ENCODE results near the gene LDLRAD2. TPM values are rescaled to one million over a fixed set of nuclear protein-coding genes. Genes with fewer than 3 reads are reported as not detected.

The LDLRAD2 gene
- total and polyA plus RNA-seq, 10 of the 15 experiments (the other 5 are each of a cell fraction or from before 2014, with no cell fraction given): 0.04 to 0.23 (median 0.11) TPM; not detected in 7

DNA sequence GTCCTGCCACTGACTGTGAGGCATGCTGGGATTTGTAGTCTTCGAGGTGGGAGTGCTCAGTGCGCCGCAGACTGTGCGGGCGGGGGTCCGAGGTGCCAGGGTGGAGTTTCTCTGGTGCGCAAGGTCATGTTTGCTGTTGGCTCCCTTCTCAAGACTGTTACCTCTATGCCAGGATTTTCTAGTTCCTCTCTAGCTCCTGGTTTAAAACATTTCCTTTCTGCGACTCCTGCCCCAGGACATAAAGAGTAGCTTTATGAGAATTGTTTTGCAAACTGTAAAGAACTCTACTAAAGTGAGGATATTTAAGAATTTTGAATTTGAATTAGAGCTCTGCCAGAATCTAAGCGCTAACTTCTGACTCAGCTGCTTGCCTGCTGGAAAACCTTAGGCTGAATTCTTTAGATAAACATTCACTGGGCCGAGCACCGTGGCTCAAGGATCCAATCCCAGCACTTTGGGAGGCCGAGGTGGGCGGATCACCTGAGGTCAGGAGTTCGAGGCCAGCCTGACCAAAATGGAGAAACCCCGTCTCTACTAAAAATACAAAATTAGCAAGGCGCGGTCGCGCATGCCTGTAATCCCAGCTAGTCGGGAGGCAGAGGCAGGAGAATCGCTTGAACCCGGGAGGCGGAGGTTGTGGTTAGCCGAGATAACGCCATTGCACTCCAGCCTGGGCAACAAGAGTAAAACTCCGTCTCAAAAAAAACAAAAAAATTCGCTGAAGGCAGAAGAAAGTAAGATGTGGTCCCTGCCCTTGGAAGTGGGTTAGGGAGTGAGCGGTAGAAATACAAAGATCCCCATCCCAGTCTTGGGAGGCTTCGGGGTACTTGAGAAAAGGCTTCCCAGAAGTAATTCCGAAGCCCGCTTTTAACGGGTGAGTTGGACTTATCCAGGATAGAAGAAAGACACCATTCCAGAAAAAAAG lies 28.1 kb upstream of the LDLRAD2 start (continued):
- TF ChIP-seq MXI1 (IDR thresholded peaks at IDR 0.05; ENCODE audit: low read depth, low read length) (no peak), CHD4 (IDR thresholded peaks at IDR 0.05) (no peak), HDAC2 (IDR thresholded peaks at IDR 0.05) (no peak), HDAC6 (IDR thresholded peaks at IDR 0.05; ENCODE audit: unreplicated experiment) (no peak), MYB (IDR thresholded peaks at IDR 0.05; ENCODE audit: borderline replicate concordance, low read depth, low read length) (no peak), YBX1 (IDR thresholded peaks at IDR 0.05) (no peak), MEF2B (IDR thresholded peaks at IDR 0.05; ENCODE audit: partially characterized antibody, poor library complexity, severe bottlenecking) (peak; percentile 5), KLF5 (IDR thresholded peaks at IDR 0.05; ENCODE audit: partially characterized antibody) (no peak), JUNB (IDR thresholded peaks at IDR 0.05) (no peak), RCOR1 (conservative IDR thresholded peaks at IDR 0.05; ENCODE audit: low read depth, low read length) (no peak), TCF12 (IDR thresholded peaks at IDR 0.05; ENCODE audit: low read depth, low read length) (no peak), ESRRA (IDR thresholded peaks at IDR 0.05; ENCODE audit: low read length) (no peak), GATAD2B (conservative IDR thresholded peaks at IDR 0.05; ENCODE audit: low read depth) (no peak), BACH1 (IDR thresholded peaks at IDR 0.05; ENCODE audit: borderline replicate concordance) (0 out of 2 replicates have a peak, but pooled peaks have one; percentile 3), SPI1 (IDR thresholded peaks at IDR 0.05; ENCODE audit: borderline replicate concordance, insufficient read depth, low read depth, low read length) (no peak), MTA2 (IDR thresholded peaks at IDR 0.05; ENCODE audit: low read depth) (no peak), SREBF2 (IDR thresholded peaks at IDR 0.05; ENCODE audit: low read length) (no peak), SMARCA5 (IDR thresholded peaks at IDR 0.05) (no peak), BMI1 (IDR thresholded peaks at IDR 0.05; ENCODE audit: borderline replicate concordance) (no peak), SIN3A (IDR thresholded peaks at IDR 0.05; ENCODE audit: low read depth, low read length) (no peak), DPF2 (IDR thresholded peaks at IDR 0.05) (no peak), RUNX3 (IDR thresholded peaks at IDR 0.05; ENCODE audit: low read length) (no peak; the same call in 1 of the 2 replicates)
- TF ChIP-seq, protein P1, sequence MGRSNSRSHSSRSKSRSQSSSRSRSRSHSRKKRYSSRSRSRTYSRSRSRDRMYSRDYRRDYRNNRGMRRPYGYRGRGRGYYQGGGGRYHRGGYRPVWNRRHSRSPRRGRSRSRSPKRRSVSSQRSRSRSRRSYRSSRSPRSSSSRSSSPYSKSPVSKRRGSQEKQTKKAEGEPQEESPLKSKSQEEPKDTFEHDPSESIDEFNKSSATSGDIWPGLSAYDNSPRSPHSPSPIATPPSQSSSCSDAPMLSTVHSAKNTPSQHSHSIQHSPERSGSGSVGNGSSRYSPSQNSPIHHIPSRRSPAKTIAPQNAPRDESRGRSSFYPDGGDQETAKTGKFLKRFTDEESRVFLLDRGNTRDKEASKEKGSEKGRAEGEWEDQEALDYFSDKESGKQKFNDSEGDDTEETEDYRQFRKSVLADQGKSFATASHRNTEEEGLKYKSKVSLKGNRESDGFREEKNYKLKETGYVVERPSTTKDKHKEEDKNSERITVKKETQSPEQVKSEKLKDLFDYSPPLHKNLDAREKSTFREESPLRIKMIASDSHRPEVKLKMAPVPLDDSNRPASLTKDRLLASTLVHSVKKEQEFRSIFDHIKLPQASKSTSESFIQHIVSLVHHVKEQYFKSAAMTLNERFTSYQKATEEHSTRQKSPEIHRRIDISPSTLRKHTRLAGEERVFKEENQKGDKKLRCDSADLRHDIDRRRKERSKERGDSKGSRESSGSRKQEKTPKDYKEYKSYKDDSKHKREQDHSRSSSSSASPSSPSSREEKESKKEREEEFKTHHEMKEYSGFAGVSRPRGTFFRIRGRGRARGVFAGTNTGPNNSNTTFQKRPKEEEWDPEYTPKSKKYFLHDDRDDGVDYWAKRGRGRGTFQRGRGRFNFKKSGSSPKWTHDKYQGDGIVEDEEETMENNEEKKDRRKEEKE (IDR thresholded peaks at IDR 0.05): no peak
- TF ChIP-seq, protein P2, sequence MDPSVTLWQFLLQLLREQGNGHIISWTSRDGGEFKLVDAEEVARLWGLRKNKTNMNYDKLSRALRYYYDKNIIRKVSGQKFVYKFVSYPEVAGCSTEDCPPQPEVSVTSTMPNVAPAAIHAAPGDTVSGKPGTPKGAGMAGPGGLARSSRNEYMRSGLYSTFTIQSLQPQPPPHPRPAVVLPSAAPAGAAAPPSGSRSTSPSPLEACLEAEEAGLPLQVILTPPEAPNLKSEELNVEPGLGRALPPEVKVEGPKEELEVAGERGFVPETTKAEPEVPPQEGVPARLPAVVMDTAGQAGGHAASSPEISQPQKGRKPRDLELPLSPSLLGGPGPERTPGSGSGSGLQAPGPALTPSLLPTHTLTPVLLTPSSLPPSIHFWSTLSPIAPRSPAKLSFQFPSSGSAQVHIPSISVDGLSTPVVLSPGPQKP (IDR thresholded peaks at IDR 0.05; ENCODE audit: low read depth, low read length): 0 out of 2 replicates have a peak, but pooled peaks have one; percentile 56
- TF ChIP-seq, protein P3, sequence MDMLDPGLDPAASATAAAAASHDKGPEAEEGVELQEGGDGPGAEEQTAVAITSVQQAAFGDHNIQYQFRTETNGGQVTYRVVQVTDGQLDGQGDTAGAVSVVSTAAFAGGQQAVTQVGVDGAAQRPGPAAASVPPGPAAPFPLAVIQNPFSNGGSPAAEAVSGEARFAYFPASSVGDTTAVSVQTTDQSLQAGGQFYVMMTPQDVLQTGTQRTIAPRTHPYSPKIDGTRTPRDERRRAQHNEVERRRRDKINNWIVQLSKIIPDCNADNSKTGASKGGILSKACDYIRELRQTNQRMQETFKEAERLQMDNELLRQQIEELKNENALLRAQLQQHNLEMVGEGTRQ (IDR thresholded peaks at IDR 0.05; ENCODE audit: borderline replicate concordance, low read depth, low read length): no peak

Measured in GM12878 (cell line).